Inflammatory macrophage (primary cell): ENCODE results near the gene SOX12.

Source experiments
- DNase-seq, 2 donors: peaks; one replicate each; pipeline ENCODE4 v3.0.0-alpha.2; 2020 to 2022
- total RNA-seq, 18 experiments: gene quantifications; one replicate each; lab custom pipeline; 2026; ENCODE audit warnings: mixed read lengths in 6 of 18, inconsistent platforms in 2 of 18; lab: John Stamatoyannopoulos, UW

The SOX12 gene
- total RNA-seq: 0.05 to 1.9 (median 0.67) reads per million in 18 experiments

- DNase-seq: peak; percentile 88 to 93
These were observed at the start of gene SOX12 for GRCh38 chr20:325045-325888. Gene SOX12 (plus strand): TSS chr20:325552. CDS start chr20:325925, 373 bp downstream.

DNA sequence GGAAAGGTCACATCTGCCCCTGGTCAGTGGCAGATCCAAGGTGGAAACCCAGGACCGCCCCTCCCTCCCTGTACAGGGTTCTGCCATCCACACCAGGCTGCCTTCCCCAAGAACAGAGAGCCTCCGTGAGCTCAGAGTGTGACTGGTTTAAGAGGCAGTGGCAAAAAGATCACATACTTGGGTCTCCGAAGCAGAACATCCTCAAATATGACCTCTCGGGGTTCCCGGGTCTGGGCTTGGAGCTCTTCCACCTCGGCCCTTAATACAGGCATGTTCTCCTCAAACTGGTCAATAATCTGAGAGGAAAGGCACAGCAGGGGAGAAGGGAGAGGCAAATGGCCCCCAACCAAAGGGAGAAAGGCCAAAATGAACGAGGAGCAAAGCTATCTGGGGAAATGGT is 49.6 kb upstream of the SOX12 start:
- DNase-seq: no peak

DNA sequence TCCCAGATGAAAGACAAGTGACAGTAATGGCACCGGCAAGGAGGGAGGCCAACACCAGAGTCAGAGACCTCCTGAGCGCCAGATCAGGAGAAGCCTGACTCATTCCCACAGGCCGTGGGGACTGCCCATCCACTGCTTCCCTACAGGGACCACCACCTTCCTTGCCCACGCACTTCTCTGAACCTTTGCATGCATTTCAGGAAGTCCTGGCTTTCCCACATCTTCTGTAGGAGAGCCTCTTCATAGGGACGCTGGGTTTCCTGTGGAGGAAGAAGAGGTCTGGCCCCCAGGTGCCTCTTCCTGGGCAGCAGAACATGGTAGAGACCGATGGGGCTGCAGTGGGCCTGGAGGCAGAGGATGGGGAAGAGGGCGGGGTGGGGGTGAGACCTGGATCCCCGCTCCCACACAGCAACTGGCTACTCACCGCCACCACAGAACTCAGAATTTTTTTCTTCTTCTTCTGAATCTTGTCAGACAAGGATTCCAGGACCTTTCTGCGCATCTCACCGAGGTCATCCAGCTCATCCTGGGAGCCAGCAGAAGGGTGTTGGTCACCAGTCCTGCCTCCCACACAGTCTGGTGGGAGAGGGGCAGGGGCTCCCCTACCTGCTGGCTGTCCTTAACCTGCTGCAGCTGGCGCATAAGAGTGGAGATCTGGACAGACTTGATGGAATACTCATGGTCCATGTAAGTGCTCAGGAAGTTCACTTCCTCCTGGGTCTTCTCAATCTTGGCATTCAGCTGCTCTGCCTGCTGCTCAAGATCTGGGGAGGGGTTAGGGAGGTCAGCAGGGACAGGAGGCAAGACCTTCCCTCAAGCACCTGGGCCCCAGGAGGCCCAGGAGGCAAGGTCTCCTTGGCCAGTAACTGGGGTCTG is 48.5 kb upstream of the SOX12 start:
- no peak for DNase-seq

DNA sequence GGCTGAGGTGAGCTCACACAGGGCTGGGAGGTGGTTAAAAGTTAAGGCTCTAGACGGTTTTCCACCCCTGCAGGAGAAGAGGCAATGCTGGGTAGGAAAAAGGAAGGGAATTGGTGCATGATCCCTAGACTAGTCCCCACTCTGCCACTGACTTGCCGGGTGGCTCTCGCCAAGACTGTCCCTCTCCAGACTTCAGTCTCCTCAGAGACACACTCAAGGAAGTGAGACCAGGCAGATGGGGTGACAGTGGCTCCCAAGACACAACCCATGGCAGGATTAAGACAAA is 47.9 kb upstream of the SOX12 start:
- DNase-seq: no peak

GRCh38 chr20:278181-278580 is 47.2 kb upstream of the SOX12 start:
- DNase-seq: no peak

GRCh38 chr20:278607-279571 is 46.5 kb upstream of the SOX12 start:
- DNase-seq: no peak

GRCh38 chr20:284172-284571 is 41.2 kb upstream of the SOX12 start:
- no peak for DNase-seq

- DNase-seq: no peak
These were observed 38.8 kb upstream of the SOX12 start for GRCh38 chr20:286508-286907.

DNA sequence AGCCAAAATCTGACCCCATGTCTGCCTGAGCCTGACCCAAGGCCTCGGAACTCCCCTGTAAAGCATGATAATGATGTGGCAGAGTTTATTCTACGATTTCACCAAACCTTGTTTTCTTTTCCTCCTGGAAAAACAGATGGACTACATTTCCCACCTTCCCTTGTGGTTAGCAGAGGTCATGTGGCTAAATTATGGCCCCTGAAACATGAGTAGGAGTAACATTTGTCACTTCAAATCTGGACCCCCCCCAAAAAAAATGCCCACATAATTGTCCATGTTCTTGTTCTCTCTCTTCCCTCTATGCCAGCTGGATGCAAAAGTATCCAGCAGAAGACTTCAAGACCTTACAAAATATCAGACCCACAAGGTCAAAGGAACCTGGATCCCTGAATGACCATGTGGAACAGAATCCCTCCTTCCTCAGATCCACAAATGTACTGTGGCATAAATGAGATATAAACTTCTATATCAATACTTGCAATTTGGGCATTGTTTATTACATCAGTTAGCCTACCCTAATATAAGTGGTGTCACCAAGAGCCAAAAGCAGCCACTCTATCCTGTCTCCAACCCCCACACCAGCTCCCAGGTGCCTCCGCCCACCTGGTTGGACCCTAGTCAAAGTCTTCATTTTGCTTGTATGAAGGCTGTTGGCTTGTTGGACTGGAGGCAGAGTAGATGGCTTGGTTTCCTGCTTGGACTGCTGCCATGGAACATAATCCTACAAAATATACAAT is 36.2 kb upstream of the SOX12 start:
- DNase-seq: no peak

- DNase-seq: no peak
These were observed 35.7 kb upstream of the SOX12 start for GRCh38 chr20:289693-290083.

DNA sequence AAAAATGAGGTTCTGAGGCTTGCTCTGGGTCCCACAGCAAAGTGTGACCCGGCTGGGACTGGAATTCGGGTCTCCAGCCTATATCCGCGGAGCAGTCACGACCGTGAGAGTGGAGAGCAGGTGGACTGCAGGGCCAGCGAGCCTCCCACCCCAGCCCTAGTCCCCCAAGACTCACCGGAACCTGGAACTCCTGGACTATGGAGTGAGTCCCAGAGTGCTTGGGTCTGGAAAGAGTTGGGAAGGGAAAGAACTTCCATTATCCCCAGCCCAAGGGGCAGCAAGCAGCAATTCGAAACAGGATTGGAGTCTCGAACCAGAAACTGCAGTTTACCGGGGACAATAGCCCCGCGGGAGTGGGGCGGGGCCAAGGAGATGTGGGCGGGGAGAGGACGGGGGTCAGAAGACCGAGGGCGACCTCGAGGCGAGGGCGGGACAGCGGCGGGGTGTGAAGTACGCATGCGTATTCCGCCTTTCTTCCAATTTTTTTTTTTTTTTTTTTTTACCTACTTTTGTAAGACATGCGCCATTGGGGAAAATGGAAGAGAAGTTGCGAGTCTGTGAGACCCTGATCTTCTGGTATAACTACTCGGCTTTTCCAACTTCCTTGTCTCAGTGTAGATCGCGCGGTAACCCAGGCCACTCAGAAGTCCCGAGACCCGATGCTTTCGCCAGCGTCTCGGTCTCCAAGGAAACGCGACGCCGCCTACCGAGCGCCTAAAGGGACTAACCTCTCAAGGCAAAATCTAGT is 35.1 kb upstream of the SOX12 start, which contains the start of gene C20orf96:
Gene C20orf96 (minus strand): TSS at position 667 of the 748 bp plus-strand sequence. CDS start 140 bp downstream, at position 527.
- peak; percentile 94 to 96 for DNase-seq

DNA sequence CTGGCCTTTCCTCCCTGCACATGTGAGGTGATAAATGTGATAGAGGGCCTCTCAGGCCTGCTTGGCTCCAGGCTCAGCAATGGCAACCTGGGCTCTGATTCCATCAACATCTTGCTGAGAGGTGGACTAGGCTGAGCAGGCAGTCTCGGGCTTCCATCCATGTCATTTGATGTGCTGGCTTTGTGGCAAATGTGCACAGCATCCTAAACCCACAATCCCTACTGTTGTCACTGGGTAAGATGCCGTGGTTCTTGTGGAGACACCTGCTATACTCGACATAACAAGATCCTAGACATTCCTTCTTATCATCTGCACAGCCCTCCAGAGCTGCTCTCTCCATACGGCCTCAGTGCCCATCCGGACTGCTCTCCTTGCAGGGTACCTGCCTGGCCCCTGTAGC is 30.8 kb upstream of the SOX12 start:
- DNase-seq: no peak

DNA sequence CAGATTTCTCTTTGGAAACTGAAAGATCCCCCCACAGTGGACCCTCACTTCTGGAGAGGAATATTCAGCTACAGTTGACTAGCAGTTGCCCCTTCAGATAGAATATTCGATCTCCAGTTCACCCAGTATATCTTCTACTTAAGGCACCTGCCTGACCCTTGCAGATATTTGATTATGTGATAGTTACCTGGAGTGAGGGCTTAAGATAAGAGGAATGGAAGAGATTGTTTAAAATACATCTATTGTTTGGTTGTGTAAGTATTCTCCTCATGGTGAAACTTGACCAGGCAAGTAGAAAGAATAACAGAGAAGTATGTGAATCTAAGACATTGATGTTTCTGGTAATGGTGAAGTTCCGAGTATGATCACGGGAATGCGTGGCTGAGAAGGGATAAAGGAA is 29.5 kb upstream of the SOX12 start:
- DNase-seq: no peak

DNA sequence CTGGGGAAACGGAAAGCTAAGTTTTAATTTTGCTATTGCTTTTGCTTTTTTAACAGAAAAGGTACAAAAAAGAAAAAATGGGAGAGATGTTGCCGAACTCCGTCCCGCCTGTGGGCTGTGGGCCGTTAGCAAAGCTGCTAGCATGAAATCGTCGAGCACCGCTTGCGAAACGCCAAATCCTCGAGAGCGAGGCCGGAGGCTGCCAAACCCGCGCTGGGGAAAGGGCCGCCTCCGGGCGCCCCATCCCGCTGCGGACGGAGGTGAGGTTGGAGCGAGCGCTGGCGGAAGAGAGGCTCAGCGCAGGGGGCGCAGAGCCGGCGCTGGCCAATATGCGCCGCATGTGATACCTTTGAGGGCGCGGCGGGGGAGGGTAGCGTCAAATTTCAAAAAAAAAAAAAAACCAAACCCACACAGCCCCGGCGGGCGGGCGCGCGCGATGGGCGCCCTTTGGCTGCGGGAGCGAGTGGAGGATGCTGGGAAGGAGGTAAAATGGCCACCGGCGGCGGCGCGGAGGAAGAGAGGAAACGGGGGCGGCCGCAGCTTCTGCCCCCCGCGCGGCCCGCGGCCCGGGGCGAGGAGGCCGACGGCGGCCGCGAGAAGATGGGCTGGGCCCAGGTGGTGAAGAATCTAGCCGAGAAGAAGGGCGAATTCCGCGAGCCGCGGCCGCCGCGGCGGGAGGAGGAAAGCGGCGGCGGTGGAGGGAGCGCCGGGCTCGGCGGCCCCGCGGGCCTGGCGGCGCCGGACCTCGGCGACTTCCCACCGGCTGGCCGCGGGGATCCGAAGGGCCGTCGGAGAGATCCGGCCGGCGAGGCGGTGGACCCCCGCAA is 28.0 kb upstream of the SOX12 start, which contains the start of gene ZCCHC3:
Gene ZCCHC3 (plus strand): TSS at position 473 of the 827 bp plus-strand sequence. CDS start 17 bp downstream, at position 490.
- peak; percentile 95 to 96 for DNase-seq

DNA sequence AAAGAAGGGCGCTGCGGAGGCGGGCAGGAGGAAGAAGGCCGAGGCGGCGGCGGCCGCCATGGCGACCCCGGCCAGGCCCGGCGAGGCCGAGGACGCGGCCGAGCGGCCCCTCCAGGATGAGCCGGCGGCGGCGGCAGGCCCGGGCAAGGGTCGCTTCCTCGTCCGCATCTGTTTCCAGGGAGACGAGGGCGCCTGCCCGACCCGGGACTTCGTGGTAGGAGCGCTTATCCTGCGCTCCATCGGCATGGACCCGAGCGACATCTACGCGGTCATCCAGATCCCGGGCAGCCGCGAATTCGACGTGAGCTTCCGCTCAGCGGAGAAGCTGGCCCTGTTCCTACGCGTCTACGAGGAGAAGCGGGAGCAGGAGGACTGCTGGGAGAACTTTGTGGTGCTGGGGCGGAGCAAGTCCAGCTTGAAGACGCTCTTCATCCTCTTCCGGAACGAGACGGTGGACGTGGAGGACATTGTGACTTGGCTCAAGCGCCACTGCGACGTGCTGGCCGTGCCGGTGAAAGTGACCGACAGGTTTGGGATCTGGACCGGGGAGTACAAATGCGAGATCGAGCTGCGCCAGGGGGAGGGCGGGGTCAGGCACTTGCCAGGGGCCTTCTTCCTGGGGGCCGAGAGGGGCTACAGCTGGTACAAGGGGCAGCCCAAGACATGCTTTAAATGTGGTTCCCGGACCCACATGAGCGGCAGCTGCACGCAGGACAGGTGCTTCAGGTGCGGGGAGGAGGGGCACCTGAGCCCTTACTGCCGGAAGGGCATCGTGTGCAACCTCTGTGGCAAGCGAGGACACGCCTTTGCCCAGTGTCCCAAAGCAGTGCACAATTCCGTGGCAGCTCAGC is 27.2 kb upstream of the SOX12 start:
- DNase-seq: peak; percentile 79 to 90

- DNase-seq: peak in 1 of 2 donors; percentile 14
These were observed 26.5 kb upstream of the SOX12 start for GRCh38 chr20:298776-299391.

GRCh38 chr20:300345-300990 is 24.9 kb upstream of the SOX12 start:
- DNase-seq: no peak
